ENCODE results near the gene KIF3C.
"Not testable (repeated sequence)": the region's sequence is repeated elsewhere in the genome, so short reads cannot be mapped to it uniquely, and the experiment has no call there.

KIF3C gene

GRCh38 chr2:25982273-25982967 lies at the start of gene KIF3C:
Gene KIF3C, minus strand, starts transcription at chr2:25982497. Its CDS starts 580 bp downstream, at chr2:25981917.
- DNase-seq: peak; percentile 47

- DNase-seq: not testable (repeated sequence)
Measured at GRCh38 chr2:26028083-26028482, 45.8 kb upstream of the KIF3C start.

DNA sequence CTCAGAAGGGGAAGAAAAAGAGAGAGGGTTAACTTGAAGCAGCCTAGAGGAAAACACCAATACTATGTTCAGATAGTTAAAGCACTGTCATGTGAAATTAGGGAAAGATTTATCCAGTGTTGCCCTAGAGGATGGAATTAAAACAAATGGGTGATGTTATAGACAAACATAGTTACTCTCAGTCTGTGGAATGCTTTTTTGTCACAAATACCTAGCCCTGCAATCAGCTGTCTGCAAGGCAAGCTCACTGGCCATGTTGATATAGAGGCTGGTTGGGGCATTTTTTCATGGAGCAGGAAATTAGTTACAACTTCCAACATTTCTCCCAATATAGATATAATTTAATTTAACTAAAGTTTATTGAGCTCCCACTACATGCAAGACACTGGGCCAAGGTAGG lies 43.2 kb upstream of the KIF3C start:
- no peak for DNase-seq

DNA sequence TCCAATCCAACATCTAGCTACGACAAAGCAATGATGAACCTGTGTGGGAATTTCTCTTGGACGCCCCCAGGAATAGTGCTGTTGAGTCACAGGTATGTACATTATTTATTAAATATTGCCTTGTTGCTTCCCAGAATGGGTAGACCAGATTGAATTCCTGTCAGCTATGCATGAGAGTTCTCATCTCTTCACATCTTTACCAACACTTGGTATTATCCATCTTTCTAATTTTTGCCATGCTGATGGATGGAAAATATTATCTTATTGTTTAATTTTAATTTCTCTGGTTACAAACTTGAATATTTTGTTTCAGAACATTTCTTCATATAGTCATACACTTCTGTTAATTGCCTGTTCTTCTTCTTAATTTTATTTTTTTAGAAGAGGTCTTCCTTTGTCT lies 42.0 kb upstream of the KIF3C start:
- no peak for DNase-seq

DNA sequence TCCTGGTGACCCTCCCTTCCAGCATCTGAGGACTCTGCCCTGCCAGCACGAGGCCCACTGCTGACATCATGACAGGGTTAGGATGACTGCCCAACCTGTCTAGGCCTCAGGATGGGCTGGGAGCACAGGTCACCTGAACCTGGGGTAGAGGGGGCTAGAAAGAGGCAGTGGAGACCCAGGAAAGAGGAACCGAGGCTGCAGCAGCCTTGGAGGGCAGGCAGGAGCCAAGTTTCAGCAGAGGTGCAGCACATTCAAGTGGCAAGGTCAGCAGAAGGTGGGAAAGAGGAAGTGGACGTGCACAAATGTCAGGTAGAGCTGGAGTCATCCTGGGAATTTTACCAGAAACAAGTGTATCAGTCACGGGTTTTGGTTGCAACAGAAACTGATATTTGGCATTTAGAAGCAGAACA lies 37.9 kb upstream of the KIF3C start:
- no peak for DNase-seq

- DNase-seq: peak; percentile 86
Measured at GRCh38 chr2:26018184-26019055, 36.1 kb upstream of the KIF3C start.

- DNase-seq: no peak
Measured at GRCh38 chr2:26017464-26018183, 35.3 kb upstream of the KIF3C start.

GRCh38 chr2:26016706-26017045 lies 34.4 kb upstream of the KIF3C start:
- not testable (repeated sequence) for DNase-seq

DNA sequence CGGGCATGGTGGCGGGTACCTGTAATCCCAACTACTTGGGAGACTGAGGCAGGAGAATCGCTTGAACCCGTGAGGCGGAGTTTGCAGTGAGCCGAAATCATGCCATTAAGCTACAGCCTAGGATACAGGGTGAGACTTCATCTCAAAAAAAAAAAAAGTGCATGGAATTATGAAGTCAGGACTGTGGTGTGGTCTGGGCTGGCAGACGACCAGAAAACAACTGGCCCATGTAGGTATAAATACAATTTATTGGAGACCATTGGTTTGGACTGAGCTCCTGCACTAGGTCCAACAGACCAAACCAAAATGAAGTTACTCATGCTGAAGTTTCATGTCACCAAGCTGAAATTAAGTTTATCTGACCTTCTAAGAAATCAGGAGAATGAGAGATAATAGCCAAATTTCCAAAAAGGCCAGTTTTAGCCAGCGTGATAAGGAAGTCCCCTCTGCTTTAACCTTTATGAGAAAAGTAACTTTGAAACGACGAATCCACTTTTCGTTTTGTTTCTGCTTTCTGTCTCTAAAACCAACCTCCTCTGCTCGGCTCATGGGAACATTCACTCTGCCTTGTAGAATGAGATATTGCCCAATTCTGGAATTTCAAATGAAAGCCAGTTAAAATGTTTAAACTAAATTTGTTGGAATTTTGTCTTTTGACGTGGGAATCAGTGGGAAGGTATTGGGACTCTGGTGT lies 33.9 kb upstream of the KIF3C start:
- no peak for DNase-seq

DNA sequence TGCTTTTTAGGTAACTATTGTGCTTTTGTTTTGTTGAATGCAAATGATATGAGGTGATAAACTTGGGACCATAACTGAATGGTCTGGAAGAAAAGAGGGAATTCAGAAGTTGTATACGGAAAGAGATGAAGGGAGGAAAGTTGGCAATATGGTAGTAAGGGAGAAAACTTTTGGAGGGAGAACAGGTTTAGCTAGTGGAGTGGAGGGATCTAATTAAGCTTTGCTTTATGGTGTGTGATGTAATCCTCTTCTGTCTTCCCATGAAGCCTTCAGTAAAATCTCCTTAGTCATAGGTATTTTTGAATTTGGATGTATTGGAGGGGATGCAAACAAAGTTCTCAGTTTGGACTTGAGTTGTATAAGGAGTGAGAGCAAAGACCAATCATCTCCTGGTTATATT lies 31.4 kb upstream of the KIF3C start:
- no peak for DNase-seq

- peak; percentile 97 for DNase-seq
Measured at GRCh38 chr2:26011990-26012856, 29.9 kb upstream of the KIF3C start.

DNA sequence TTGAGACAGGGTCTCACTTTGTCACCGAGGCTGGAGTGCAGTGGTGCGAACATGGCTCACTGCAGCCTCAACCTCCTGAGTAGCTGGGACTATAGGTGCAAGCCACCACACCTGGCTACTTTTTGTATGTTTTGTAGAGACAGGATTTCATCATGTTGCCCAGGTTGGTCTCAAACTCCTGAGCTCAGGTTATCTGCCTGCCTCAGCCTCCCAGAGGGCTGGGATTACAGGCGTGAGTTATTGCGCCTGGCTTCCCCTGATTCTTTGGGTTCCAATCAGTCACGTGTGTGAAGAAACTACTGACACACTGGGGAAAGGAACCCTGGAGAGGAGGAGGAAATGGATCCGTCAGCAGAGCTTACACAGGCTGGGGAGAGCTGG lies 29.3 kb upstream of the KIF3C start:
- DNase-seq: no peak

DNA sequence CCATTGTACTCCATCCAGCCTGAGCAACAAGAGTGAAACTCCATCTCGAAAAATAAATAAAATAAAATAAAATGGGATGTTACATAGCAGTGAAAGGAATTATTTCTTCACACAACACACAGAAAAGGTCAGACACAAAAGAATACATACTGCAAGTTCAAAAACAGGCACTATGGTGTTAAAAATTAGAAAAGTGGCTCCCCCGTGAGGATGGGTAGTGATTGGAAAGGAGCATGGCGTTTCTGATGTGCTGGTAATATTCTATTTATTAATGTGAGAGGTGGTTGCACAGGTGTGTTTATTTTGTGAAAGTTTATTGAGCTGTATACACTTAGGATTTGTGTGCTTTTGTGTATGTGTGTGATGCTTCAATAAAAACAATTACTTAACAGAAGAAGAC lies 28.6 kb upstream of the KIF3C start:
- DNase-seq: no peak

GRCh38 chr2:26009567-26009963 lies 27.3 kb upstream of the KIF3C start:
- DNase-seq: no peak

DNA sequence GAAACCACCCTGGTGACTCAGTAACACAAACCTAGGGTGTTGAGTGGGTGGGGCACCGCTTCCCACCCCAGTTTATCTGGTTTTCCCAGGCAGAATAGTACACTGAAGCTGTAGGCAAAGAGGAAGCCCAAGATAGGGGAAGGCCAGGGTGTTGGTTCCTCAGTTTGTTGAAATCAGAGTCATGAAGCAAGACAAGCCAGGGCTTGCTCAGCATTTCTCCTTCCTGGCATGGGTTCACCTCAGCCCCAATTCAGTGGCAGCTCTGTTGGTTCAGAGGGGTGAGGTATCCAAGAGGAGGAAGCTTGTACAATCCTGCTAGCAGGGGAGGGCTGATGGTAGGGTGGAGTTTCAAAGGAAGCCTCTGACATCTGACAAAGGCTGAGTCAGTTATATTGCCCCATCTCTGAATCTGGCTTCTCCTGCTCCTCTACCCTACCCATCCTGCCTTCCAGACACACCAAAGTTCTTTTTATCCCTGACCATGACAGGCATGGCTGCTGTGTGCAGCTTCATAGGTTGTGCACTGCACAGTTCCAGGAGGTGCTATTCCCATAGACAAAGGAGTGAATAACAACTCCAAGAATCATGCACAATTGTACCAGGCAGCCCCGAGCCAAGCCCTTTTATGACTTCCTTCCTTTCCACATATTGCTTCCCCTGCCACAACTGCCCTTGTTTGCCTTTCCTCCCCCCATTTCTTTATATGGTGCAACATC lies 26.7 kb upstream of the KIF3C start:
- no peak for DNase-seq

DNA sequence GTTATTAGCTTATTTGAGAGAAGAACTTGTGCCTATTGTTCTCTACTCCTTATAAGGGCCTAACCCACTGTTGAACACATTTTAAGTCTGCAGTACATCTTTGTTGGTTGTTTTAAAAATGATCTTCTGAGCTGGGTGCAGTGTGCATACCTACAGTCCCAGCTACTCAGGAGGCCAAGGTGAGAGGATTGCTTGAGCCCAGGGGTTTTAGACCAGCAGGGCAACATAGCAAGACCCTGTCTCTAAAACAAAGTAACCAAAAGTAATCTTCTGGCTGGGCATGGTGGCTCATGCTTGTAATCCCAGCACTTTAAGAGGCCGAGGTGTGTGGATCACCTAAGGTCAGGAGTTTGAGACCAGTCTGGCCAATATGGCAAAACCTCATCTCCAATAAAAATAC lies 25.8 kb upstream of the KIF3C start:
- DNase-seq: no peak

- DNase-seq: no peak
Measured at GRCh38 chr2:26002632-26003310, 20.5 kb upstream of the KIF3C start.

DNA sequence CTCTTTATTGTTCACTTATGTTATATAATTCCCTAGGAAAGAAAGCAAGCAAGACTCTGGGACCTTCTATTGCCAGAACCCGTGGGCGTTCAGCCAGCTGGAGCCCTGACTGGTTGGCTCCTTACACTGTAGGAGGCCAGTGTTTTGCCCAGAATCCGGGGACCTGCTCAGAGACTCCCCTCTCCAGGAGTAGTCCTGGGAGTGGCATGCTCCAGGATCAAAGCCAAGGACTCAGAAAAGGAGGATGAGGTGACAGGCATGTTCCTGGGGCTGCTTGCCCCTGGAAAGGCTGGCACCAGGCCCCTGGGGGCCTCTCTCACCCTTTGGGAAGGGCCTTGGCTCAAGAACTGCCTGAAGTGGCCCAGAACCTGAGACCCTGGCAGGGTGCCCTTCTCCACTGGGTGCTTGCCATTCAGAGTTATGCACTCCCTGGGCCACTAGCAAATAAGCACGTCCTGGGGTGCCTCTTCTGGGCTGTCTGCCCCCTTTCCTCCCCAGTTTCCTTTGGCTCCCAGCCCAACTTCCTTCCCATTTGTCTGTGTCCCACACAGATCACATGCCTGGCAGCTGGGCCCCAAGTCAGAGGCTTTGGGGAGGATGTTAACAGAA lies 19.6 kb upstream of the KIF3C start:
- DNase-seq: peak; percentile 49

DNA sequence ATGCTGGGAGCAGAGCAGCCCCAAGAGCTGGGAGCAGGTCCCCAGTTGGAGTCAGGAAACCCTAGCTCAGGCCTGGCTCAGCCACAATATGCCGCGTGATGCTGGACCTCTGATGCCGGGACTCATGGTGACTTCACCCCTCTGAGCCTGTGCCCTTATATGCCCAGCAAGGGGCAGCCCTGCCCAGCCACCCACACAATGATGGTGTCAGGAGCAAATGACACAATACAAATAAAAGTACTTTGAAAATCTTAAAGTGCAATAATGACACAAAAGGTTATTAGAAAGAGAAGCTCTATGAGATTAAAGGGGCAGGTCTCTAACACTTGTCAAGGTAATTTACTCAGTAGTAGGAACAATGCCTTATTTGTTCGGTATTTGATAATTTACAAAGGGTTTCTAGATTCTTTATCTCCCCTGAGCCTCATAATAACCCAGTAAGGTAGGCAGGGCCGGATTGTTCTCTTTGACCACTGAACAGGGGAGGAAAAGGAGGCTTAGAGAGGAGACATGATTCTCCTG lies 18.3 kb upstream of the KIF3C start:
- DNase-seq: no peak

- not testable (repeated sequence) for DNase-seq
Measured at GRCh38 chr2:25999406-25999805, 17.1 kb upstream of the KIF3C start.

All from DMS79 (cell line).